ENCODE data around the gene SNX13. TPM values are rescaled to one million over a fixed set of nuclear protein-coding genes. Genes with fewer than 3 reads are reported as not detected.
A peak's percentile ranks its signal among the peaks of the same experiment; 100 is the strongest.

The SNX13 gene
- total and polyA plus RNA-seq, 2 of the 4 experiments (the other 2 are of a cell fraction), result 9.0 to 24.9 TPM

- intact Hi-C loops (cut with micrococcal nuclease) (loop anchor here (5.0 kb wide), 1 partner anchor 187 kb away; no protein-coding TSS in a partner anchor), in situ Hi-C loops (cut with MboI; ENCODE audit: low sequenced_read_pairs) (loop anchor here (10.0 kb wide), 1 partner anchor 570 kb away; no protein-coding TSS in a partner anchor), dilution Hi-C loops (cut with HindIII; ENCODE audit: low sequenced_read_pairs, unreplicated experiment) (no loop called here)
- BruUV-seq (replicated peaks), result no TSS peak
- TF ChIP-seq CHD1 (IDR thresholded peaks at IDR 0.05; ENCODE audit: low read depth, low read length) (no peak), MAFK (IDR thresholded peaks at IDR 0.05; ENCODE audit: low read depth, low read length) (peak; percentile 99)
- H2BK15ac ChIP-seq (ENCODE audit: low read depth, low read length), result no peak overlapping the region
- no peaks in the 10 kb centered on the region for H3K9me3 ChIP-seq (ENCODE audit: control insufficient read depth, insufficient read depth, low read length)
- H2AK5ac ChIP-seq (ENCODE audit: low read depth, low read length), result no peak overlapping the region
- no peak overlapping the region for H2AK9ac ChIP-seq (replicated peaks; ENCODE audit: low read depth, low read length, poor library complexity)
- no peak overlapping the region for H3K27ac ChIP-seq (ENCODE audit: insufficient read depth, low read length)
- H3K4ac ChIP-seq (ENCODE audit: low read depth, low read length), result no peak overlapping the region
- H4K20me1 ChIP-seq (ENCODE audit: insufficient read depth, low read length), result no peaks in the 10 kb centered on the region
- H3K79me1 ChIP-seq (ENCODE audit: low read depth in 1 of 2, low read length in 2 of 2), result no peaks in the 10 kb centered on the region
- no peak overlapping the region for H4K8ac ChIP-seq (ENCODE audit: low read depth in 2 of 2, low read length in 2 of 2)
- no peak overlapping the region for H2BK20ac ChIP-seq (ENCODE audit: low read depth, low read length)
- H3K27me3 ChIP-seq (ENCODE audit: control insufficient read depth, insufficient read depth, low read length), result no peaks in the 10 kb centered on the region
- WGBS, 2 experiments (ENCODE audit: extremely low coverage in 2 of 2, insufficient read length in 1 of 2), result 100% methylated on average over 1 of the region's 3 CpGs; no CpG with 5 or more reads in 1 of the 2 experiments
- CTCF ChIA-PET, result interaction anchor here (1.1 kb wide), 1 partner anchor 191 kb away, joined by 4 read pairs; no protein-coding TSS in a partner anchor
- H4K91ac ChIP-seq (ENCODE audit: insufficient read depth, low read depth, low read length), result no peak overlapping the region
- no peak overlapping the region for H3K18ac ChIP-seq (ENCODE audit: low read depth, low read length)
- H3K36me3 ChIP-seq (ENCODE audit: control insufficient read depth, insufficient read depth, low read length), result no peaks in the 10 kb centered on the region
- peaks cover 6% of the 10 kb centered on the region; the same call in 1 of the 2 replicates for H3K9me1 ChIP-seq (ENCODE audit: insufficient read depth, low read length)
- no peak overlapping the region for H2BK5ac ChIP-seq (ENCODE audit: low read depth, low read length, poor library complexity, severe bottlenecking)
- H3K4me3 ChIP-seq (ENCODE audit: insufficient read depth, low read depth, low read length), result no peak overlapping the region
- H2AFZ ChIP-seq (replicated peaks; ENCODE audit: low read length, poor library complexity), result no peak overlapping the region
- no peak overlapping the region for H3K14ac ChIP-seq (replicated peaks; ENCODE audit: low read depth, low read length)
- POLR2A ChIA-PET (ENCODE audit: unreplicated experiment), result no interaction called here
- no peak overlapping the region for H3K56ac ChIP-seq (ENCODE audit: extremely low read depth, insufficient read depth, low read length)
- H3K9ac ChIP-seq (ENCODE audit: low read depth, low read length), result no peak overlapping the region
- H2BK120ac ChIP-seq (ENCODE audit: low read depth, low read length), result no peak overlapping the region
- H3K4me2 ChIP-seq (ENCODE audit: low read depth, low read length), result no peak overlapping the region
- H4K5ac ChIP-seq (ENCODE audit: low read depth, low read length), result no peak overlapping the region
- DNase-seq (peak; percentile 14), ATAC-seq (ENCODE audit: low read depth) (no peak)
- H3K4me1 ChIP-seq (ENCODE audit: control insufficient read depth, insufficient read depth, low read length), result no peaks in the 10 kb centered on the region; the same call in 1 of the 2 replicates
- H3K23ac ChIP-seq (ENCODE audit: low read depth, low read length), result no peak overlapping the region
These were observed 165.5 kb downstream of the SNX13 start for GRCh38 chr7:17774716-17775288.
